HG02885 (cell line): ENCODE results near the gene HIVEP3.

Source experiments
- ATAC-seq: cut with Tn5 transposase; IDR thresholded peaks from one replicate; pipeline ENCODE4 v1.9.1; 2021; ENCODE audit warnings: mild to moderate bottlenecking; ENCODE audit not compliant: unreplicated experiment, poor library complexity

Gene HIVEP3

DNA sequence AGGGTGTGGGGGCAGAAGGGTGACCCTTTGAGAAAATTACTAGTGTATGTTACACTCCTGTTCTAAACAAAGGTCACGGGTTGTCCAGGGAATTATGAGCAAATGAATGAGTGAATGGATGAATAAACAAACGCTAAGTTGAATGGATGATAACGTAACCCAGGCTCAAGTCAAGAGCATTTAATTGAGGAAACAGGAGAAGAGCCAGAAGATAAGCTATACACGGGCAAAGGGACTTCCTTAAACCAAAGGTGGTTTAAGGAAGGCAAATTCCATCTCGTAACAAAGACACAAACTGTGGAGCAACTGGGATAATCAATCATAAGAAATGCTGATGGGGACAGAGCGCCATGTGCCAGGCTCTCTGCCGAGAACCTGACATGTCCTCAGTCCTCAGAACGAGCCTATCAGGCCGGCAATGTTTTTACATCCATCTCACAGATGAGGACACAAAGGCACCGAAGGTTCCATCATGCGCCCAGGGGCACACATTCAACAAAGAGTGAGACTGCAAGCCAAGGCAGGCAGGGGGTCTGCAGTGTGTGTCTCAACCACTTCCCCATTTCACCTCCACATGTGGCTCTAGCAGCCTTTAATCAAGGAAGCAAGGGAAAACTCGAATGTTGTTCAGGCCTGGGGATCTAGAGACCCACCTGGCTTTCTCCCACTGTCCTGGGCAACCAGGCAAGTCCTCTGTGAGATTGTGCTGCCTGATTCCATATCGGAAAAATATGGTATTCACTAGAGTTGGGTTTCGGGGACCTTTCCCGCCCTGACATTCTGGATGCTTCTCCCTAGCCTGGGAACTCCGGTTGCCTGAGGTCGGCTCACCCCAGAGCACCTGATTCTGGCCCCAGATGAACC lies 307.4 kb downstream of the HIVEP3 start:
- no peak for ATAC-seq

DNA sequence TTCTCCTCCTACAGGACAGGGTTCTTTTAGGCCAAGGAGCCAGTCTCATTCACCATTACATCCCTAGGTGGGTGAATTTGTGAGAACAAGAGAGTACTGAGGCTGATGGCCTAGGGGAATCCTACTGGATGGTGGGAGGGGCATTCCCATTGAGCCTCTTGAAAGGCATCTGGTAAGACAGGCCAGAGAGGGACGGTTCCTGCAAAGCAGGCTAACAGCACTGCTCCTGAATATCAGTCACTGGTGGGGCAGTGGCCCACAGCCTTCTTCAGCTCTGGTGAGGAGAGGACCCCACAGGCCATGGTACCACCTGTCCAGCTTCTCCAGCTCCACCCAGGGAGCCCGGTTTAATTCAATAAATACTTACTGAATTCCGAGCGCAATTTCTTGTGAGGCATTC lies 308.4 kb downstream of the HIVEP3 start:
- ATAC-seq: no peak

DNA sequence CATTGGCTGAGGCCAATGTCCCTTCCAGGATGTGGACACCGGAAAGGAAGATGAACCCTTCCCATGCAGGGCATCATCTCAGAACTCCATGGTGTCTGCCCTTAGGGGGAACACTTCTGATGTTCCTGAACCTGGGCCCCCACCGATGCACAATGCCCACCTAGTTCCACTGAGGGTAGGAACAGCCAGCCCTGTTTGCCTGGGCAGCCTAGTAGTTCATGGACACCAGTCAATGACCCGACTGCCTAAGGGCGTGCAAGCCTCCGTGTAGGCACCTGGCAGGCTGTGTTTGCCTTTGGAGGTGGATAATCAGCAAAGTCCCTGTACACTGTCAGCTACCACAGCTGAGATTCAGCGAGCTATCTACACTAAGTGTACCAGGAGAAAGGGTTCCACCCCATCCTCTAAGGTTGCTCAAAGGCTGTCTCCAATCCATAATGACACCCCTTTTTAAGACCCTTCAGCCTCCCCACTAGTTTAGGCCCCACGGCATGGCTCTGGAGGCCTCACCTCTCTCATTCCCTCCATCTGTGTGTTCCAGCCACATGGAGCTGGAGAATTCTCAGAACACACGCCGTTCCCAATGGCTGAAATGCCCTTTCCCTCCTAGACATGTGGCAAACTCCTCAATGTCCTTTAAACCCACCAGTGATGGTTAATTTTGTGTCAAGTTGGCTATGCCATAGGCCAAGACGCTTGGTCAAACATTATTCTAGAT lies 309.4 kb downstream of the HIVEP3 start:
- no peak for ATAC-seq

- no peak for ATAC-seq
These were observed 310.5 kb downstream of the HIVEP3 start for GRCh38 chr1:41608211-41608610.

GRCh38 chr1:41607808-41608207 lies 310.9 kb downstream of the HIVEP3 start:
- ATAC-seq: no peak

GRCh38 chr1:41599912-41600311 lies 318.8 kb downstream of the HIVEP3 start:
- ATAC-seq: no peak

- ATAC-seq: no peak
These were observed 320.4 kb downstream of the HIVEP3 start for GRCh38 chr1:41598325-41598724.

DNA sequence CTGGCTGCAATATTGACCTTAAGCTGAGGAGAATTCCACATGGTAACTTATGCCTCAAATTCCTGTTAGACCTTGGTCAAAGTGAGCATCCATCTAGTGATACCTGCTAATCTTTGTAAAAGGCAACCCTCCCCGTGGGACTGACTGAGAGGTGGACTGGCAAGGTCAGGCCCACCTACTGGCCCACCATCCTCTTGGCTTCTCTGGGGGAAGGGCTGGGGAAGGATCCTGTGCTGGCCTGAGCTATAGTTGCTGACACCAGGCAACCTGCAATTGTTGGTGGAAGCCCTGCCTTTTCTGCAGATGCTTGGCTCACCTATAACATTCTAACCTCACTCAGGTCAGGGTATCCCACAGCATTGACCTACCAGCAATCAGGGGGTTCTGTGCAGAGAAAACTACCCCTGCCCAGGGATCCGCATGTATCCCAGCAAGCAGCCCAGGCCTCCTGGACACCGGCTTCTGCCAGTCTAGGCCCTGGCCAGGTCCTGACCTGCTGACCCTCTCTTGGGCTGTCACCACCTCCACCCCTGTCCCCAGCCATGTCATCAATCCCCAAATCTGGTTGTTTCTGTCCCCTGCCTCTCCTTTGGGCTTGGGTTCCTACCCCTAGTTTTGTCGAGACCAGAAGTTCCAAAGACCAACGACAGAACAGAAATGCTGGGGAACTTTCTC lies 326.1 kb downstream of the HIVEP3 start:
- ATAC-seq: no peak

DNA sequence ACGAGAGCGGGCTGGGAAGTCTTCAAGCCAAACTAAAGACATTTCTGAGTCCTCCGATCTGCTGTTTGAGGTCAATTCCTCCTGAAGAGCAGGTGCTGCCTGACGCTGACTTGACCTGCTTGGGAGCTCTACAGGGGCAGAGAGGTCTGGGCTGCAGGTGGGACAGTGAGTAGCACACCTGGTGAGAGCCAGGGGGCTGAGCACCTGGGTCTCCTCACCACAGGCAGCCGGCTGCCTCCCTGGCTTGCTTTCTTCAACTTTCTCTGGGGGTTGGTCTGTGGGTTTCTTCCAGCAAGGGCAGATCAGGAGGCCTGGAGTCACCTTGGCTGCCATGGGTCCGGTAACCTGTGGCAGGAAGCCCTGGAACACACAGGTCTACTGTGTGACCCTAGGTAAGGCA lies 326.8 kb downstream of the HIVEP3 start:
- no peak for ATAC-seq

GRCh38 chr1:41590331-41590730 lies 328.4 kb downstream of the HIVEP3 start:
- no peak for ATAC-seq

- no peak for ATAC-seq
These were observed 329.3 kb downstream of the HIVEP3 start for GRCh38 chr1:41589395-41589794.

DNA sequence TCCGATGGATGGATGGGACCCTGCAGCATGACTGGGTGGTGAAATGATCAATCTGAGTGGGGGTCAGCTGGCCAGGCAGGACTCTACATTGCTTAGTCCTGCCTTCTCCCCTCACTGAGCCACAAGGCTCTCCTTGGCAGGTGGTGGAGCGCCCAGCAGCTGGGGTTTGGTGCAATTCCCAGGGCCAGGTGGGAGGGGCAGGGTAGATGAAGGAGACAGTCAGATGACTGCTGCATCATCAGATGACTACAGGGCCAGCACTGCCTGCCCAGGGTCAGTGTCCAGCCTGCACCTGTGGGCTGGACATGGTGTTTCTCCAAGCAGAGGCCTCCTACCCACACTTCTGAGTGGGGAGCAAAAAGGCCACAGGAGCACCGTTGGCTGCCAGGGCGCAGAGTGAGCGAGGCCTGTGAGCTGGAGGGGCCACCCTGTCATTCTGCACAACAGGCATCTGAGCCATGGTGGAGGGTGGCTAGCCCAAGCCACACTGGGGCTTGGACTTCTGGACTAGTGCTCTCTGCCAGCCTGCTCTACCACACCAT lies 330.3 kb downstream of the HIVEP3 start:
- no peak for ATAC-seq

DNA sequence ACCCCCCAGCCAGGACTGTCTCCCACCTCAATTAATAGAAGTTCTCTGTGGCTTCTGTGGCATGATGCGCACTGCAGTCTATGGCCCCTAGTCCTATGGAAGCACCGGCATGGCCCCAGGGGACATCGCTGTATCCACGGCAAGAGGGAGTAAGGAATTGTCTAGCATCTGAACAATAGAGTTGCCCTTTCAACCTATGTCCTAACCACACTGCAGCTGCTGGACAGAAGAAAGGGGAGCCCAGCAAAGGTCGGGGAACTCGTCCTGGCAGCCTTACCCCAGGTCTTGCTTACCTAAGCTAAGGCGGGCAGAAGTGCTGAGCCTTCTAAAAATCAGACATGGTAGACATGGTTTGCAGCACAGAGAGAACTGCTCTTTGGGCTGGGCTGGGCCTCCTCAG lies 330.9 kb downstream of the HIVEP3 start:
- ATAC-seq: no peak

- ATAC-seq: no peak
These were observed 332.5 kb downstream of the HIVEP3 start for GRCh38 chr1:41586230-41586629.

- ATAC-seq: no peak
These were observed 334.8 kb downstream of the HIVEP3 start for GRCh38 chr1:41583658-41584547.

GRCh38 chr1:41582851-41583657 lies 335.7 kb downstream of the HIVEP3 start:
- ATAC-seq: no peak

GRCh38 chr1:41582351-41582750 lies 336.4 kb downstream of the HIVEP3 start:
- no peak for ATAC-seq

DNA sequence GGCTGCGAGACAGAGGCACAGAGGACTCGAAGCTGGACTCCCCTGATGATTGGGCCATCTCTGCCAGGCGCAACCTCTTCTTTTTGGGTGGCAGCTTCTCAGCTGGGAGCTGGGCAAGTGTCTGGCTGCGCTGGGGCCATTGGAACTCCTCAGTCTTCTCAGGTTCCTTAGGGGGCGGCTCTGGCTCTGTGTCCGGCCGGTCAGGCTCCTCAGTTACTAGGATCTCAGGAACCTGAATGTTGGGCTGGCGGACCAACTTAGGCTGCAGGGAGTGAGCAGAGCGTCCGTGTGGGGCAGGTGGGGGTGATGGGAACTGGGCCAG lies 336.8 kb downstream of the HIVEP3 start:
- no peak for ATAC-seq
